A549 (cell line): ENCODE data around the gene GDF10. TPM values are rescaled to one million over a fixed set of nuclear protein-coding genes. Genes with fewer than 3 reads are reported as not detected.
A peak's percentile ranks its signal among the peaks of the same experiment; 100 is the strongest.

Source experiments
- ATAC-seq, 2 experiments: fragments of 200-7000 bp in 1 of 2; fragments of >200 bp in 1 of 2; cut with Nextera tagmentation in 1 of 2; cut with Tn5 transposase in 1 of 2; 3 replicates each; pipeline versions ENCODE4 v1.8.0 to v1.9.1; 2018 to 2020; ENCODE audit warnings: mild to moderate bottlenecking in 1 of 2, moderate library complexity in 1 of 2
- CTCF ChIA-PET: fragments of 300-600 bp; sonication (Branson Sonifier 250); formaldehyde crosslinking; extraction: SDS; loops from one replicate; lab custom pipeline; 2021; ENCODE audit warnings: antibody characterized with exemption, inconsistent platforms; lab: Yijun Ruan, JAX
- POLR2A ChIA-PET: fragments of 350-600 bp; formaldehyde crosslinking; extraction: SDS; loops from one replicate; lab custom pipeline; 2021; ENCODE audit warnings: antibody characterized with exemption, inconsistent platforms; lab: Yijun Ruan, JAX
- DNase-seq, 2 experiments: peaks; one replicate each; pipeline versions ENCODE4 v3.0.0 to v3.0.0-alpha.2; 2011 to 2016; ENCODE audit warnings: low read depth in 1 of 2, low spot score in 1 of 2
- FAIRE-seq: peaks from 2 replicates; lab custom pipeline; 2011; peaks lifted over from hg19 to GRCh38; lab: Jason Lieb, UNC
- H3K27ac ChIP-seq, 2 experiments: fragments of >200 bp; sonication (Bioruptor Twin); formaldehyde crosslinking; 3 replicates each; pipeline ENCODE4 v1.5.1; 2016 to 2017
- H3K4me1 ChIP-seq: fragments of >200 bp; sonication (Bioruptor Twin); formaldehyde crosslinking; 3 replicates; pipeline ENCODE4 v1.6.1; 2016
- H3K4me2 ChIP-seq: fragments of >200 bp; sonication (Bioruptor Twin); formaldehyde crosslinking; 3 replicates; pipeline ENCODE4 v1.6.1; 2016
- H3K4me3 ChIP-seq: fragments of >200 bp; sonication (Bioruptor Twin); formaldehyde crosslinking; 3 replicates; pipeline ENCODE4 v1.5.1; 2016
- H3K9me3 ChIP-seq: fragments of >200 bp; sonication (Bioruptor Twin); formaldehyde crosslinking; 3 replicates; pipeline ENCODE4 v1.6.1; 2016
- CBX2 ChIP-seq: fragments of 200-600 bp; sonication (generic); IDR thresholded peaks from 2 replicates; pipeline ENCODE4 v1.6.1; 2016; ENCODE audit warnings: low read depth, mild to moderate bottlenecking, borderline replicate concordance
- CEBPB ChIP-seq, 2 experiments: fragments of >200 bp in 1 of 2; sonication (Bioruptor Twin) in 1 of 2; formaldehyde crosslinking in 1 of 2; IDR thresholded peaks; 2 replicates each; pipeline ENCODE4 v1.6.1; 2012 to 2016
- CHD4 ChIP-seq: fragments of 200-600 bp; sonication (generic); IDR thresholded peaks from 2 replicates; pipeline ENCODE4 v1.6.1; 2016; ENCODE audit warnings: antibody characterized with exemption, mild to moderate bottlenecking, borderline replicate concordance
- EHMT2 ChIP-seq: fragments of 200-600 bp; sonication (generic); IDR thresholded peaks from 2 replicates; pipeline ENCODE4 v1.6.1; 2016; ENCODE audit warnings: antibody characterized with exemption, low read depth, mild to moderate bottlenecking, moderate library complexity
- EP300 ChIP-seq, 2 experiments: fragments of >200 bp; sonication (Bioruptor Twin); formaldehyde crosslinking; IDR thresholded peaks; 2 replicates in 1 of 2; 3 replicates in 1 of 2; pipeline ENCODE4 v1.6.1; 2016 to 2017
- ESRRA ChIP-seq: fragments of 150-350 bp; IDR thresholded peaks from 2 replicates; pipeline ENCODE4 v1.6.1; 2014; ENCODE audit warnings: mild to moderate bottlenecking, low read length, borderline replicate concordance
- FOSB ChIP-seq: fragments of 250-450 bp; sonication (Bioruptor Pico); IDR thresholded peaks from 2 replicates; pipeline ENCODE4 v1.5.0; 2020; ENCODE audit warnings: mild to moderate bottlenecking, moderate library complexity
- FOSL2 ChIP-seq, 2 experiments: fragments of 450-650 bp in 1 of 2; fragments of >200 bp in 1 of 2; sonication (Bioruptor Twin) in 1 of 2; formaldehyde crosslinking; IDR thresholded peaks; 2 replicates each; pipeline versions ENCODE4 v1.5.0 to v1.6.1; 2016 to 2020; ENCODE audit warnings: mild to moderate bottlenecking in 1 of 2, moderate library complexity in 1 of 2
- HDAC2 ChIP-seq: fragments of 200-600 bp; sonication (generic); IDR thresholded peaks from 2 replicates; pipeline ENCODE4 v1.6.1; 2016
- HEYL ChIP-seq: fragments of 250-450 bp; sonication (Bioruptor Pico); IDR thresholded peaks from 2 replicates; pipeline ENCODE4 v1.8.0; 2021; ENCODE audit warnings: mild to moderate bottlenecking, moderate library complexity
- HOXB13 ChIP-seq: fragments of 250-450 bp; sonication (Bioruptor Pico); IDR thresholded peaks from 2 replicates; pipeline ENCODE4 v1.5.0; 2020; ENCODE audit warnings: low read depth, mild to moderate bottlenecking, moderate library complexity
- MAFK ChIP-seq: fragments of 450-650 bp; IDR thresholded peaks from 2 replicates; pipeline ENCODE4 v1.6.1; 2014; ENCODE audit not compliant: partially characterized antibody
- MAZ ChIP-seq: fragments of 150-350 bp; IDR thresholded peaks from 2 replicates; pipeline ENCODE4 v1.6.1; 2014; ENCODE audit warnings: antibody characterized with exemption, low read depth, low read length, borderline replicate concordance
- NR3C1 ChIP-seq: fragments of >200 bp; sonication (Bioruptor Twin); formaldehyde crosslinking; IDR thresholded peaks from 3 replicates; pipeline ENCODE4 v1.6.1; 2017
- POLR2A ChIP-seq: IDR thresholded peaks from 2 replicates; pipeline ENCODE4 v1.6.1; 2012; ENCODE audit warnings: mild to moderate bottlenecking, low read length
- RAD21 ChIP-seq, 2 experiments: fragments of >200 bp in 1 of 2; sonication (Bioruptor Twin) in 1 of 2; formaldehyde crosslinking in 1 of 2; IDR thresholded peaks in 1 of 2; conservative IDR thresholded peaks in 1 of 2; 2 replicates in 1 of 2; 3 replicates in 1 of 2; pipeline ENCODE4 v1.6.1; 2012 to 2018; ENCODE audit warnings: inconsistent platforms in 1 of 2
- RARB ChIP-seq: fragments of 250-450 bp; sonication (Bioruptor Pico); IDR thresholded peaks from 2 replicates; pipeline ENCODE4 v1.8.0; 2021; ENCODE audit warnings: mild to moderate bottlenecking, moderate library complexity
- RCOR1 ChIP-seq: fragments of 150-350 bp; IDR thresholded peaks from 2 replicates; pipeline ENCODE4 v1.6.1; 2014; ENCODE audit warnings: antibody characterized with exemption, low read length, low read depth
- RFX5 ChIP-seq: fragments of 450-650 bp; IDR thresholded peaks from 2 replicates; pipeline ENCODE4 v1.7.1; 2014; ENCODE audit warnings: antibody characterized with exemption, mild to moderate bottlenecking, moderate library complexity
- RNF2 ChIP-seq: fragments of 200-600 bp; sonication (generic); IDR thresholded peaks from 2 replicates; pipeline ENCODE4 v1.6.1; 2016; ENCODE audit warnings: low read depth, mild to moderate bottlenecking, antibody characterized with exemption, moderate library complexity, borderline replicate concordance
- SMC3 ChIP-seq: fragments of >200 bp; sonication (Bioruptor Twin); formaldehyde crosslinking; IDR thresholded peaks from 3 replicates; pipeline ENCODE4 v1.6.1; 2018; ENCODE audit warnings: inconsistent platforms
- SREBF2 ChIP-seq: fragments of 450-650 bp; IDR thresholded peaks from 2 replicates; pipeline ENCODE4 v1.6.1; 2014; ENCODE audit warnings: mild to moderate bottlenecking, moderate library complexity
- TP53 ChIP-seq: fragments of 250-450 bp; sonication (Bioruptor Pico); IDR thresholded peaks from 2 replicates; pipeline ENCODE4 v1.5.0; 2021; ENCODE audit warnings: mild to moderate bottlenecking, moderate library complexity
- WGBS: methylation state at CpG from one replicate; pipeline ENCODE4 v1.1.6; 2017; ENCODE audit errors: missing lambda C conversion rate; 5-methylcytosine and 5-hydroxymethylcytosine counted together
- polyA plus RNA-seq, 4 experiments: library from polyadenylated mRNA; depleted of rRNA in 3 of 4; stranded (reverse); fragments of >200 nt; fragmentation: RNase III in 1 of 4; extraction: RNeasy Plus Mini Kit Qiagen cat#74134 plus additional on column Dnase treatment in 1 of 4; gene quantifications; 2 replicates in 3 of 4; 3 replicates in 1 of 4; pipeline ENCODE4 v1.2.3, GENCODE V29; 2011 to 2017
- TF ChIP-seq, protein P1 (sequence below): fragments of >200 bp; sonication (Bioruptor Twin); formaldehyde crosslinking; IDR thresholded peaks from 3 replicates; pipeline ENCODE4 v1.6.1; 2016
- TF ChIP-seq, protein P2 (sequence below): fragments of >200 bp; sonication (Bioruptor Twin); formaldehyde crosslinking; IDR thresholded peaks from 3 replicates; pipeline ENCODE4 v1.5.1; 2016

The GDF10 gene
- polyA plus RNA-seq, 2 of the 4 experiments (the other 2 are of a cell fraction) = 0.10 TPM; not detected in 1

DNA sequence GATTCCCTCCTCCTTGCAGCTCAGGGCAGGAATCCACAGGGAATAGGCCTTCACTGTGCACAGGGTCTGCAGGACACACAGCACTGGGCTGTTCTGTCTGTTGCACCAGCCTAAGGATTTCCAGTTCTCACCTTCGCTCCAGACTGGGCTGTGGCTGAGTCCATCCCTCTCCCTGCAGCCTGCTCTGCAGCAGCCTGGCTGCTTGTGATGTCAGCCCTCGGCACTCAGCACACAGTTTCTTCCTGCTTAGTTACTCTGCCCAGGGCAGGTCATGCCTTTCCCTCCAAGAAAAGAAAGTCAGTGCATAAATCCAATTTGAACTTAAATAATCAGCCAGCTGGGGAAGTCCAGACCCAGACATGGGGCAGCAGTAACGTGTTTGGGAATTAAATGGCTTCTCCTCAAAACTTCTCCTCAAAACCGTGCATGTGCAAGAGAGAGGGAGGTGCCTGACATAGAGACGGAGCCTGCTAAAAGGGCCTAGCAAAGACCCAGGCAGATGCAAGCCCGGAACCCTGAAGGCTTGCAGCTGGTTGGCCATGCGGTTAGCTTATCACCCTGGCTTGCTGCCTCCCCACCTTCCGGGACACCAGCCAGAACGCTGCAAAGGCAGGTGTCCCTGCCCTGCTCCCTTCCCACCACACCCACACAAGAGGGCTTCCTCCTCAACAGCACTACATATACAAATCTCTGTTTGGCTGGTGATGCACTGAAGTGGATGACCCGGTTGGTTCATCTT, 11.4 kb downstream of the GDF10 start:
- no peaks in the 10 kb centered on the region for H3K9me3 ChIP-seq
- H3K4me1 ChIP-seq = no peaks in the 10 kb centered on the region
- no peak for TF ChIP-seq ESRRA
- TF ChIP-seq FOSL2 (IDR thresholded peaks at IDR 0.05) = no peak
- TF ChIP-seq FOSL2 (CRISPR knock-in tag; IDR thresholded peaks at IDR 0.05) = no peak
- no peak for TF ChIP-seq MAZ
- TF ChIP-seq RFX5 = no peak
- TF ChIP-seq CEBPB (IDR thresholded peaks at IDR 0.05) = no peak
- no peak for TF ChIP-seq HOXB13 (CRISPR knock-in tag)
- no peak for TF ChIP-seq SREBF2
- no peak for TF ChIP-seq CBX2
- TF ChIP-seq HDAC2 = no peak
- TF ChIP-seq CHD4 = no peak
- TF ChIP-seq, protein P1, sequence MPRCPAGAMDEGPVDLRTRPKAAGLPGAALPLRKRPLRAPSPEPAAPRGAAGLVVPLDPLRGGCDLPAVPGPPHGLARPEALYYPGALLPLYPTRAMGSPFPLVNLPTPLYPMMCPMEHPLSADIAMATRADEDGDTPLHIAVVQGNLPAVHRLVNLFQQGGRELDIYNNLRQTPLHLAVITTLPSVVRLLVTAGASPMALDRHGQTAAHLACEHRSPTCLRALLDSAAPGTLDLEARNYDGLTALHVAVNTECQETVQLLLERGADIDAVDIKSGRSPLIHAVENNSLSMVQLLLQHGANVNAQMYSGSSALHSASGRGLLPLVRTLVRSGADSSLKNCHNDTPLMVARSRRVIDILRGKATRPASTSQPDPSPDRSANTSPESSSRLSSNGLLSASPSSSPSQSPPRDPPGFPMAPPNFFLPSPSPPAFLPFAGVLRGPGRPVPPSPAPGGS = no peak
- no peak for TF ChIP-seq RNF2
- TF ChIP-seq RARB = no peak
- TF ChIP-seq FOSB = no peak
- TF ChIP-seq RAD21 (conservative IDR thresholded peaks at IDR 0.05 in 1 of 2, IDR thresholded peaks at IDR 0.05 in 1 of 2) = no peak
- no peak for TF ChIP-seq POLR2A
- no peak for TF ChIP-seq EP300 (IDR thresholded peaks at IDR 0.05)
- TF ChIP-seq RCOR1 = no peak
- no peak for TF ChIP-seq EHMT2
- H3K27ac ChIP-seq = no peak overlapping the region
- CTCF ChIA-PET = interaction anchor here (0.6 to 8.2 kb wide), 48 partner anchors 9 to 1245 kb away, joined by 3 to 213 read pairs (median 4); partner anchors contain the start of genes GDF10 and GDF2
- 49% methylated on average over 10 of the region's 10 CpGs for WGBS
- DNase-seq (peak in 1 of 2 experiments; percentile 9), FAIRE-seq (no peak), ATAC-seq (peak in 1 of 2 experiments; percentile 15; a peak in 3 of 6 replicates)
- POLR2A ChIA-PET = interaction anchor here (0.7 kb wide), 1 partner anchor 263 kb away, joined by 4 read pairs; no protein-coding TSS in a partner anchor
- no peak overlapping the region for H3K4me3 ChIP-seq
- no peak overlapping the region for H3K4me2 ChIP-seq

DNA sequence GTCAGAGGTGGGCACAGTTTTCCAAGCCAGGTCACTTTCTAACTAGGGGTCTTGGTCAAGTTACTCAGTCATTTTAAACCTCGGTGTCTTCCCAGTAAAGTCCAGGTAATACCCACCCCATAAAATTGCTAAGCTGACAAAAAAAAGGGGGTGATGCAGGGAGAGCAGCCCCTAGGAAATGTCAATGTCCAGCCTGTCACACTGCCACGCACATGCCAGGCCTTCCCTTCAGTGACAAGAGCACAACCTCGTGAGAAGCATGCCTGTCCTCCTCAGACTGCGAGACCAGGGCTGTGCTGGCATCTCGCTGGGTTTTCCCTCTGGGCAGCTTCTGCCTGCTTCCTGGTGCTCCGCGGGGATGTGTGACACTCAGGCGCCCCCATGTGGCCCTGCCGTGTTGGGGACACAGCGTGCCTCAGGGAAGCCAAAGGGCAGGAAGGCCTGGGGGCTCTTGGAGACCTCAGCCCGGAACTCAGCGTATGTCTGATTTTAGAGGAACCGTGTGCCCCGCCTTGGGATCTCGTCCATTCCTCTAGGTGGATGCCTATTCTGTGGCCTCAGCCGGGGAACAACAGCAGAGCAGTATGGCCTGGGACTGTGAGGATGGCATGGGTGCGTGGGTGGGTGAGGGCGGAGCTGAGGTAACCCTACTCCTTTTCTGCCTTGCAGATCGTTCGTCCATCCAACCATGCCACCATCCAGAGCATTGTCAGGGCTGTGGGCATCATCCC, 12.1 kb downstream of the GDF10 start:
- WGBS = 16% methylated on average over 16 of the region's 20 CpGs
- Histone ChIP-seq H3K4me1 (no peaks in the 10 kb centered on the region), H3K9me3 (no peaks in the 10 kb centered on the region), H3K4me2 (no peak overlapping the region), H3K4me3 (no peak overlapping the region), H3K27ac (no peak overlapping the region)
- CTCF ChIA-PET = interaction anchor here (0.6 to 8.2 kb wide), 50 partner anchors 9 to 1246 kb away, joined by 3 to 213 read pairs (median 4); partner anchors contain the start of genes GDF10 and GDF2
- POLR2A ChIA-PET = interaction anchor here (0.7 kb wide), 1 partner anchor 264 kb away, joined by 4 read pairs; no protein-coding TSS in a partner anchor
- no peak for FAIRE-seq
- peak; percentile 76 to 86 for DNase-seq
- peak; percentile 89 to 97 for ATAC-seq
- TF ChIP-seq TP53 (CRISPR knock-in tag) (0 out of 2 replicates have a peak, but pooled peaks have one; percentile 22), NR3C1 (no peak), HEYL (no peak), EP300 (IDR thresholded peaks at IDR 0.05) (no peak), RAD21 (conservative IDR thresholded peaks at IDR 0.05 in 1 of 2, IDR thresholded peaks at IDR 0.05 in 1 of 2) (peak; percentile 95), SMC3 (peak; percentile 94), MAFK (peak; percentile 89)
- TF ChIP-seq, protein P2, sequence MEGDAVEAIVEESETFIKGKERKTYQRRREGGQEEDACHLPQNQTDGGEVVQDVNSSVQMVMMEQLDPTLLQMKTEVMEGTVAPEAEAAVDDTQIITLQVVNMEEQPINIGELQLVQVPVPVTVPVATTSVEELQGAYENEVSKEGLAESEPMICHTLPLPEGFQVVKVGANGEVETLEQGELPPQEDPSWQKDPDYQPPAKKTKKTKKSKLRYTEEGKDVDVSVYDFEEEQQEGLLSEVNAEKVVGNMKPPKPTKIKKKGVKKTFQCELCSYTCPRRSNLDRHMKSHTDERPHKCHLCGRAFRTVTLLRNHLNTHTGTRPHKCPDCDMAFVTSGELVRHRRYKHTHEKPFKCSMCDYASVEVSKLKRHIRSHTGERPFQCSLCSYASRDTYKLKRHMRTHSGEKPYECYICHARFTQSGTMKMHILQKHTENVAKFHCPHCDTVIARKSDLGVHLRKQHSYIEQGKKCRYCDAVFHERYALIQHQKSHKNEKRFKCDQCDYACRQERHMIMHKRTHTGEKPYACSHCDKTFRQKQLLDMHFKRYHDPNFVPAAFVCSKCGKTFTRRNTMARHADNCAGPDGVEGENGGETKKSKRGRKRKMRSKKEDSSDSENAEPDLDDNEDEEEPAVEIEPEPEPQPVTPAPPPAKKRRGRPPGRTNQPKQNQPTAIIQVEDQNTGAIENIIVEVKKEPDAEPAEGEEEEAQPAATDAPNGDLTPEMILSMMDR = peak; percentile 85
- TF ChIP-seq, all 56 proteins: peak for 5
